OCI-LY7 (cell line): ENCODE measurements around the gene EZH1.

ENCODE experiments used
- EZH2phosphoT487 ChIP-seq: fragments of 200-600 bp; sonication (generic); IDR thresholded peaks from 2 replicates; pipeline ENCODE4 v1.6.1; 2018; ENCODE audit warnings: low read depth, borderline replicate concordance, mild to moderate bottlenecking, mixed run types, antibody characterized with exemption, low read length, moderate library complexity, mixed read lengths
- TF ChIP-seq, protein P1 (sequence below): fragments of 200-600 bp; sonication (generic); conservative IDR thresholded peaks from 2 replicates; pipeline ENCODE4 v1.5.1; 2014; ENCODE audit warnings: mild to moderate bottlenecking, antibody characterized with exemption, low read length, moderate library complexity, mixed read lengths

DNA sequence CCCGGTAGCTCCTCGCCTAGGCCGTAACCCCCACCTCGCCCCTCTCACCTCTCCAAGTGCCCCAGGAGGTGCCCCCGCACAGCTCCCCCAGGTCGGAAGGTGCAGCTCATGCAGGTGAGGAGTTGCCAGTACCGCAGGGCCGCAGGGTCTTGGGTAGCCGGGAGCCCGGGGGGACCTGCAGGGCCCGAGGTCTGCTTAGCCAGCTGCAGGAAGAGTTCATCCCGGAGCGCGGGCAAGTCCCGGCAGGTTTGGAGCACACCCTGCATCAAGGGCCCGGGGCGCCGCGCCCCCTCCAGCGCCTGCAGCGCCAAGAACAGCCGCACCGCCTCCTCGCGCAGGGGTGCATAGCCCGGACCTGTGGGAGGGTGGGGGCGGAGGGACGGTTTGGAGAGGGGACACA, 72.8 kb downstream of the EZH1 start:
- TF ChIP-seq, protein P1, sequence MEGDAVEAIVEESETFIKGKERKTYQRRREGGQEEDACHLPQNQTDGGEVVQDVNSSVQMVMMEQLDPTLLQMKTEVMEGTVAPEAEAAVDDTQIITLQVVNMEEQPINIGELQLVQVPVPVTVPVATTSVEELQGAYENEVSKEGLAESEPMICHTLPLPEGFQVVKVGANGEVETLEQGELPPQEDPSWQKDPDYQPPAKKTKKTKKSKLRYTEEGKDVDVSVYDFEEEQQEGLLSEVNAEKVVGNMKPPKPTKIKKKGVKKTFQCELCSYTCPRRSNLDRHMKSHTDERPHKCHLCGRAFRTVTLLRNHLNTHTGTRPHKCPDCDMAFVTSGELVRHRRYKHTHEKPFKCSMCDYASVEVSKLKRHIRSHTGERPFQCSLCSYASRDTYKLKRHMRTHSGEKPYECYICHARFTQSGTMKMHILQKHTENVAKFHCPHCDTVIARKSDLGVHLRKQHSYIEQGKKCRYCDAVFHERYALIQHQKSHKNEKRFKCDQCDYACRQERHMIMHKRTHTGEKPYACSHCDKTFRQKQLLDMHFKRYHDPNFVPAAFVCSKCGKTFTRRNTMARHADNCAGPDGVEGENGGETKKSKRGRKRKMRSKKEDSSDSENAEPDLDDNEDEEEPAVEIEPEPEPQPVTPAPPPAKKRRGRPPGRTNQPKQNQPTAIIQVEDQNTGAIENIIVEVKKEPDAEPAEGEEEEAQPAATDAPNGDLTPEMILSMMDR, result no peak
- TF ChIP-seq EZH2phosphoT487, result no peak
